Pancreas (tissue), 10 donors: ENCODE results near the gene KCNIP1. TPM values are rescaled to one million over a fixed set of nuclear protein-coding genes. Genes with fewer than 3 reads are reported as not detected.

Experiments
- ATAC-seq, 4 donors: fragments of 200-7000 bp; cut with Tn5 transposase; one replicate each; pipeline versions ENCODE4 v1.8.0 to v1.9.1; 2020; ENCODE audit warnings: mild to moderate bottlenecking in 4 of 4, moderate library complexity in 4 of 4
- DNase-seq, 6 donors: peaks; one replicate each; pipeline ENCODE4 v3.0.0-alpha.2; 2020
- FAIRE-seq: peaks from 2 replicates; lab custom pipeline; 2012; peaks lifted over from hg19 to GRCh38; lab: Jason Lieb, UNC
- H3K27ac ChIP-seq, 4 donors: fragments of 200-600 bp; sonication (generic); 1 replicate in 3 of 4; 2 replicates in 1 of 4; pipeline versions ENCODE4 v1.5.0 to v1.8.0; 2020
- H3K27me3 ChIP-seq, 4 donors: fragments of 200-600 bp; one replicate each; pipeline ENCODE4 v1.8.0; 2021
- H3K36me3 ChIP-seq, 3 donors: fragments of 200-600 bp; sonication (generic) in 1 of 3; one replicate each; pipeline versions ENCODE4 v1.5.0 to v1.8.0; 2020 to 2021
- H3K4me1 ChIP-seq, 3 donors: fragments of 200-600 bp; one replicate each; pipeline ENCODE4 v1.8.0; 2021
- H3K4me3 ChIP-seq, 4 donors: fragments of 200-600 bp; sonication (generic) in 2 of 4; one replicate each; pipeline versions ENCODE4 v1.5.0 to v1.8.0; 2020 to 2021
- H3K9me3 ChIP-seq, 4 donors: fragments of 200-600 bp; one replicate each; pipeline ENCODE4 v1.8.0; 2021
- WGBS, 2 donors: extraction: QIAGEN DNeasy Blood & Tissue Kit; methylation state at CpG; one replicate each; pipeline ENCODE4 v1.1.7; 2013; 5-methylcytosine and 5-hydroxymethylcytosine counted together
- intact Hi-C, 3 donors: fragments of 100-400 bp; cut with DNase I; formaldehyde crosslinking; loops; one replicate each; pipeline versions ENCODE4 v1.11.1 to v1.14.2; 2022
- polyA plus RNA-seq, 2 donors: library from polyadenylated mRNA; stranded (reverse); fragments of 200-250 nt; gene quantifications; one replicate each; pipeline ENCODE4 v1.2.3, GENCODE V29; 2013
- total RNA-seq, 6 donors: library from RNA; stranded (reverse); fragmentation: NEBNext Ultra II Directional in 4 of 6; extraction: Animal tissue kit (Norgen Biotek cat#: 25700) in 4 of 6; gene quantifications; one replicate each; pipeline versions ENCODE4 v1.2.1 to v1.2.4, GENCODE V29; 2021 to 2023
- TF ChIP-seq, protein P1 (sequence below), 4 donors: fragments of 200-600 bp; sonication (generic) in 3 of 4; IDR thresholded peaks; one replicate each; pipeline versions ENCODE4 v1.5.0 to v1.8.0; 2021; ENCODE audit warnings: antibody characterized with exemption in 4 of 4
- donor health status: healthy with polysubstance abuse.
- donor health status: DM: no; HTN: no; CAD: no; lungs with moderate emphysema.
- donor health status: DM: no; HTN: no; CAD: no.
- donor health status: control.
- donor health status: control.
- donor health status: Bipolar disorder and iron deficiency.
- donor health status: DM: yes; HTN: yes; CAD: no.
- donor health status: DM: no; HTN: no; CAD: no.
- donor health status: DM: no; HTN: no; CAD: no.
- donor health status: DM: yes; HTN: yes; CAD: no.

Gene KCNIP1
- total and polyA plus RNA-seq, 8 donors, result 0.31 to 10.3 (median 1.1) TPM

GRCh38 chr5:170746075-170746960 lies 242.5 kb downstream of the KCNIP1 start:
- no peak for DNase-seq
- Histone ChIP-seq H3K4me3 (no peak overlapping the region), H3K36me3 (no peaks in the 10 kb centered on the region), H3K4me1 (peaks cover 0 to 20% (median 12%) of the 10 kb centered on the region in 3 donors), H3K9me3 (no peaks in the 10 kb centered on the region), H3K27me3 (no peaks in the 10 kb centered on the region), H3K27ac (peak overlapping the region; percentile 14 to 74 (median 68))
- no peak for ATAC-seq
- TF ChIP-seq, protein P1, sequence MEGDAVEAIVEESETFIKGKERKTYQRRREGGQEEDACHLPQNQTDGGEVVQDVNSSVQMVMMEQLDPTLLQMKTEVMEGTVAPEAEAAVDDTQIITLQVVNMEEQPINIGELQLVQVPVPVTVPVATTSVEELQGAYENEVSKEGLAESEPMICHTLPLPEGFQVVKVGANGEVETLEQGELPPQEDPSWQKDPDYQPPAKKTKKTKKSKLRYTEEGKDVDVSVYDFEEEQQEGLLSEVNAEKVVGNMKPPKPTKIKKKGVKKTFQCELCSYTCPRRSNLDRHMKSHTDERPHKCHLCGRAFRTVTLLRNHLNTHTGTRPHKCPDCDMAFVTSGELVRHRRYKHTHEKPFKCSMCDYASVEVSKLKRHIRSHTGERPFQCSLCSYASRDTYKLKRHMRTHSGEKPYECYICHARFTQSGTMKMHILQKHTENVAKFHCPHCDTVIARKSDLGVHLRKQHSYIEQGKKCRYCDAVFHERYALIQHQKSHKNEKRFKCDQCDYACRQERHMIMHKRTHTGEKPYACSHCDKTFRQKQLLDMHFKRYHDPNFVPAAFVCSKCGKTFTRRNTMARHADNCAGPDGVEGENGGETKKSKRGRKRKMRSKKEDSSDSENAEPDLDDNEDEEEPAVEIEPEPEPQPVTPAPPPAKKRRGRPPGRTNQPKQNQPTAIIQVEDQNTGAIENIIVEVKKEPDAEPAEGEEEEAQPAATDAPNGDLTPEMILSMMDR (IDR thresholded peaks at IDR 0.05), result no peak
- WGBS, 2 donors, result 63 to 64% methylated on average over 14 of the region's 14 CpGs
- intact Hi-C loops, result loop anchor here in 2 of 3 donors (5.0 to 10.0 kb wide), 2 partner anchors 41 to 48 kb away; no protein-coding TSS in a partner anchor
- no peak for FAIRE-seq

GRCh38 chr5:170746961-170747340 lies 243.1 kb downstream of the KCNIP1 start:
- no peak for ATAC-seq
- no peak for DNase-seq
- no peak for FAIRE-seq

GRCh38 chr5:170747357-170747756 lies 243.5 kb downstream of the KCNIP1 start:
- peaks cover 0 to 20% (median 12%) of the 10 kb centered on the region in 3 donors for H3K4me1 ChIP-seq
- no peaks in the 10 kb centered on the region for H3K36me3 ChIP-seq
- H3K9me3 ChIP-seq, result no peaks in the 10 kb centered on the region
- H3K27me3 ChIP-seq, result no peaks in the 10 kb centered on the region
- WGBS, 2 donors, result 50 to 64% methylated on average over 1 of the region's 1 CpG
- ATAC-seq (peak in 3 of 4 donors; percentile 13 to 23 (median 22)), DNase-seq (peak in 2 of 6 donors; percentile 31 to 55), FAIRE-seq (no peak)
- intact Hi-C loops, result loop anchor here in 2 of 3 donors (5.0 to 10.0 kb wide), 2 partner anchors 40 to 47 kb away; no protein-coding TSS in a partner anchor
- H3K27ac ChIP-seq, result peak overlapping the region in 3 of 4 donors; percentile 19 to 74 (median 64)
- TF ChIP-seq, protein P1 (IDR thresholded peaks at IDR 0.05), result no peak
- H3K4me3 ChIP-seq, result no peak overlapping the region

More at GRCh38 chr5:170746961-170747340, 243.1 kb downstream of the KCNIP1 start:
- TF ChIP-seq, protein P1 (IDR thresholded peaks at IDR 0.05), result no peak
- 85% methylated on average over 11 of the region's 11 CpGs for WGBS, 2 donors
- Histone ChIP-seq H3K27ac (peak overlapping the region in 3 of 4 donors; percentile 13 to 74 (median 64)), H3K36me3 (no peaks in the 10 kb centered on the region), H3K27me3 (no peaks in the 10 kb centered on the region), H3K9me3 (no peaks in the 10 kb centered on the region), H3K4me1 (peaks cover 0 to 20% (median 12%) of the 10 kb centered on the region in 3 donors), H3K4me3 (no peak overlapping the region)
- intact Hi-C loops, result loop anchor here in 2 of 3 donors (5.0 to 10.0 kb wide), 2 partner anchors 40 to 48 kb away; no protein-coding TSS in a partner anchor

DNA sequence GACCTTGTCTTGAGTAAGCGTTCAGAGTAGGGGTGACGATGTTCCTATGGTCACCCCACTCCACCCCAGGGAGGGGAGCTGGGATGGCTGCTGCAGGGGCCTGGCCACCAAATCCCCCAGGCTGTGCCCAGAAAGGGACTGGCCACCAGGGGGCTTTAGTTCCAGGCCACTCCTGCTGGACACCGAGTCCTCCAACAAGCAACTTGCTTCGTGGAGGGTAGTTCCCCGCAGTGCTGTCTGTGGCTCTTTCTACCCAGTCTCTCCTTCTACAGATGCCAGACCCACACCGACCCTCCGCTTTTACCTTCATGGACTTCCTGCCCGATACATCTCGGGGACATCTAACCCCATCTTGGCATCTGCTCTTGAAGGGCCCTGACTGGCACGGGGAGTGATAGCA lies 244.0 kb downstream of the KCNIP1 start:
- Histone ChIP-seq H3K27ac (peak overlapping the region in 3 of 4 donors; percentile 19 to 74 (median 64)), H3K36me3 (no peaks in the 10 kb centered on the region), H3K9me3 (no peaks in the 10 kb centered on the region), H3K4me3 (no peak overlapping the region), H3K4me1 (peaks cover 0 to 20% (median 12%) of the 10 kb centered on the region in 3 donors), H3K27me3 (no peaks in the 10 kb centered on the region)
- intact Hi-C loops, result loop anchor here in 2 of 3 donors (5.0 to 10.0 kb wide), 2 partner anchors 39 to 47 kb away; no protein-coding TSS in a partner anchor
- ATAC-seq, result no peak
- 82 to 86% methylated on average over 10 of the region's 10 CpGs for WGBS, 2 donors
- TF ChIP-seq, protein P1 (IDR thresholded peaks at IDR 0.05), result peak in 2 of 4 donors; percentile 10 to 21
- no peak for FAIRE-seq
- DNase-seq, result peak in 2 of 6 donors; percentile 32 to 37
